GM19099 (cell line): ENCODE measurements around the gene GOSR2.

ENCODE experiments used
- POLR2A ChIP-seq: IDR thresholded peaks from 3 replicates; pipeline ENCODE4 v1.6.1; 2011; ENCODE audit warnings: low read depth; ENCODE audit not compliant: insufficient read length; ENCODE audit errors: extremely low read depth

Gene GOSR2

GRCh38 chr17:46960152-46960551 lies 37.2 kb downstream of the GOSR2 start:
- TF ChIP-seq POLR2A = no peak

- TF ChIP-seq POLR2A = no peak
These were observed 39.4 kb downstream of the GOSR2 start for GRCh38 chr17:46962374-46962790.

- no peak for TF ChIP-seq POLR2A
These were observed 40.6 kb downstream of the GOSR2 start for GRCh38 chr17:46963571-46963970.

GRCh38 chr17:46964315-46965265 lies 41.6 kb downstream of the GOSR2 start:
- TF ChIP-seq POLR2A = no peak

GRCh38 chr17:46968224-46968834 lies 45.4 kb downstream of the GOSR2 start:
- TF ChIP-seq POLR2A = no peak

GRCh38 chr17:46968896-46969295 lies 45.9 kb downstream of the GOSR2 start:
- TF ChIP-seq POLR2A = no peak

- no peak for TF ChIP-seq POLR2A
These were observed 48.8 kb downstream of the GOSR2 start for GRCh38 chr17:46971647-46972300.

- TF ChIP-seq POLR2A = no peak
These were observed 49.4 kb downstream of the GOSR2 start for GRCh38 chr17:46972346-46972745.

- TF ChIP-seq POLR2A = no peak
These were observed 51.1 kb downstream of the GOSR2 start for GRCh38 chr17:46974086-46974485.

GRCh38 chr17:46975287-46975686 lies 52.3 kb downstream of the GOSR2 start:
- no peak for TF ChIP-seq POLR2A

- TF ChIP-seq POLR2A = no peak
These were observed 53.8 kb downstream of the GOSR2 start for GRCh38 chr17:46976626-46977270.

- TF ChIP-seq POLR2A = no peak
These were observed 54.4 kb downstream of the GOSR2 start for GRCh38 chr17:46977348-46977747.

GRCh38 chr17:46977750-46978488 lies 55.0 kb downstream of the GOSR2 start:
- TF ChIP-seq POLR2A = no peak

- TF ChIP-seq POLR2A = no peak
These were observed 55.7 kb downstream of the GOSR2 start for GRCh38 chr17:46978489-46979146.
